Ishikawa (cell line): ENCODE results near the gene TDP1.

Experiments
- CEBPB ChIP-seq: IDR thresholded peaks from 2 replicates; pipeline ENCODE4 v1.6.1; 2012
- CREB1 ChIP-seq: IDR thresholded peaks from 2 replicates; pipeline ENCODE4 v1.6.1; 2012; ENCODE audit warnings: low read depth
- EGR1 ChIP-seq: IDR thresholded peaks from 2 replicates; pipeline ENCODE4 v1.6.1; 2012
- EP300 ChIP-seq: IDR thresholded peaks from 2 replicates; pipeline ENCODE4 v1.6.1; 2012; ENCODE audit warnings: borderline replicate concordance
- FOXM1 ChIP-seq: IDR thresholded peaks from 2 replicates; pipeline ENCODE4 v1.6.1; 2012; ENCODE audit warnings: low read depth, borderline replicate concordance
- NFIC ChIP-seq: IDR thresholded peaks from 2 replicates; pipeline ENCODE4 v1.6.1; 2012
- RAD21 ChIP-seq: IDR thresholded peaks from 2 replicates; pipeline ENCODE4 v1.6.1; 2012; ENCODE audit warnings: low read depth
- TAF1 ChIP-seq: IDR thresholded peaks from 2 replicates; pipeline ENCODE4 v1.6.1; 2012; ENCODE audit warnings: low read depth, mild to moderate bottlenecking
- TCF12 ChIP-seq: IDR thresholded peaks from 2 replicates; pipeline ENCODE4 v1.6.1; 2012; ENCODE audit warnings: low read depth
- TEAD4 ChIP-seq: IDR thresholded peaks from 2 replicates; pipeline ENCODE4 v1.6.1; 2012
- YY1 ChIP-seq: IDR thresholded peaks from 2 replicates; pipeline ENCODE4 v1.6.1; 2012; ENCODE audit warnings: low read depth
- ZBTB7A ChIP-seq: IDR thresholded peaks from 2 replicates; pipeline ENCODE4 v1.6.1; 2012; ENCODE audit warnings: low read depth
- TF ChIP-seq, protein P1 (sequence below): IDR thresholded peaks from 2 replicates; pipeline ENCODE4 v1.6.1; 2012; ENCODE audit warnings: low read depth, mild to moderate bottlenecking
- TF ChIP-seq, protein P2 (sequence below): IDR thresholded peaks from 2 replicates; pipeline ENCODE4 v1.6.1; 2012
- TF ChIP-seq, protein P3 (sequence below): IDR thresholded peaks from 2 replicates; pipeline ENCODE4 v1.6.1; 2012

Gene TDP1

DNA sequence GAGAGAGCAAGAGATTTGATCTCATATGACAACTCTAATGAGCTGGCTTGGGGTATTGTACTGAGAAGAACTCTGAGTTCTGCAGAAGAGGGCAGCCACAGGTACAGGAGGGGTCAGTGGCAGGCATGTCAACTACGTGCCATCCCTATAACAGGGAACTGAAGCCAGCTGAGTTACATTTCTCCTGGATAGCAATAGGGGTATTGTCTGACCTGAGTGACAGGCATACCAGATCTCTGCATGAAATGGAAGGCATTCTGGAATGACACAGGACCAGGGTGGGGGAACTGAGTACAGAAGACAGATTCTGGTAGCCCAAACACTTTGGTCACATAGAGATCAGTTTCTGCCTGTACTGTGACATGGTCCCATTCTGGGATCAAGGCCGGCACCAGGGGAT is 37.0 kb upstream of the TDP1 start:
- TF ChIP-seq, protein P1, sequence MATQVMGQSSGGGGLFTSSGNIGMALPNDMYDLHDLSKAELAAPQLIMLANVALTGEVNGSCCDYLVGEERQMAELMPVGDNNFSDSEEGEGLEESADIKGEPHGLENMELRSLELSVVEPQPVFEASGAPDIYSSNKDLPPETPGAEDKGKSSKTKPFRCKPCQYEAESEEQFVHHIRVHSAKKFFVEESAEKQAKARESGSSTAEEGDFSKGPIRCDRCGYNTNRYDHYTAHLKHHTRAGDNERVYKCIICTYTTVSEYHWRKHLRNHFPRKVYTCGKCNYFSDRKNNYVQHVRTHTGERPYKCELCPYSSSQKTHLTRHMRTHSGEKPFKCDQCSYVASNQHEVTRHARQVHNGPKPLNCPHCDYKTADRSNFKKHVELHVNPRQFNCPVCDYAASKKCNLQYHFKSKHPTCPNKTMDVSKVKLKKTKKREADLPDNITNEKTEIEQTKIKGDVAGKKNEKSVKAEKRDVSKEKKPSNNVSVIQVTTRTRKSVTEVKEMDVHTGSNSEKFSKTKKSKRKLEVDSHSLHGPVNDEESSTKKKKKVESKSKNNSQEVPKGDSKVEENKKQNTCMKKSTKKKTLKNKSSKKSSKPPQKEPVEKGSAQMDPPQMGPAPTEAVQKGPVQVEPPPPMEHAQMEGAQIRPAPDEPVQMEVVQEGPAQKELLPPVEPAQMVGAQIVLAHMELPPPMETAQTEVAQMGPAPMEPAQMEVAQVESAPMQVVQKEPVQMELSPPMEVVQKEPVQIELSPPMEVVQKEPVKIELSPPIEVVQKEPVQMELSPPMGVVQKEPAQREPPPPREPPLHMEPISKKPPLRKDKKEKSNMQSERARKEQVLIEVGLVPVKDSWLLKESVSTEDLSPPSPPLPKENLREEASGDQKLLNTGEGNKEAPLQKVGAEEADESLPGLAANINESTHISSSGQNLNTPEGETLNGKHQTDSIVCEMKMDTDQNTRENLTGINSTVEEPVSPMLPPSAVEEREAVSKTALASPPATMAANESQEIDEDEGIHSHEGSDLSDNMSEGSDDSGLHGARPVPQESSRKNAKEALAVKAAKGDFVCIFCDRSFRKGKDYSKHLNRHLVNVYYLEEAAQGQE = no peak

DNA sequence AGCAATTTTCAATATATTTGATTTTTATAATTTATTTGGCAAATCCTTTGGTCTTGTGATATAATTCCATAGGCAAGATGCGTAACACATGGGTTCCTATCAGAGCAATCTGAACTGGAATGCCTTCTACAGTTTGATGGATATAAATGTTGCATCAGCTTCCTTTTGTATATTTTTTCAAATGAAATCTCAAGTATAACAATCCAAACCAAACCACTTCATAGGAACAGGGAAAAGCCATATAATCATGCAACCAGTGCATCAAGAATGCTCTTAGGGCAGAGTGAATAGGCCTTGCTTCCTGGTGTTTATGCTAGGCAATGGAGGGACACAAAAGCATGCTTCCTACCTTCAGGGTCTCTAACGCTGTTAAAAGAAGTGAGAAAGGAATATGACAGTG is 35.7 kb upstream of the TDP1 start:
- TF ChIP-seq TCF12 (no peak), CREB1 (no peak), FOXM1 (no peak), ZBTB7A (no peak), YY1 (no peak), EP300 (no peak), RAD21 (no peak), CEBPB (no peak), NFIC (no peak), EGR1 (no peak), TAF1 (no peak), TEAD4 (no peak)
- TF ChIP-seq, protein P1 = no peak
- TF ChIP-seq, protein P2, sequence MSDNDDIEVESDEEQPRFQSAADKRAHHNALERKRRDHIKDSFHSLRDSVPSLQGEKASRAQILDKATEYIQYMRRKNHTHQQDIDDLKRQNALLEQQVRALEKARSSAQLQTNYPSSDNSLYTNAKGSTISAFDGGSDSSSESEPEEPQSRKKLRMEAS = no peak
- TF ChIP-seq, protein P3, sequence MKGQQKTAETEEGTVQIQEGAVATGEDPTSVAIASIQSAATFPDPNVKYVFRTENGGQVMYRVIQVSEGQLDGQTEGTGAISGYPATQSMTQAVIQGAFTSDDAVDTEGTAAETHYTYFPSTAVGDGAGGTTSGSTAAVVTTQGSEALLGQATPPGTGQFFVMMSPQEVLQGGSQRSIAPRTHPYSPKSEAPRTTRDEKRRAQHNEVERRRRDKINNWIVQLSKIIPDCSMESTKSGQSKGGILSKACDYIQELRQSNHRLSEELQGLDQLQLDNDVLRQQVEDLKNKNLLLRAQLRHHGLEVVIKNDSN = no peak

DNA sequence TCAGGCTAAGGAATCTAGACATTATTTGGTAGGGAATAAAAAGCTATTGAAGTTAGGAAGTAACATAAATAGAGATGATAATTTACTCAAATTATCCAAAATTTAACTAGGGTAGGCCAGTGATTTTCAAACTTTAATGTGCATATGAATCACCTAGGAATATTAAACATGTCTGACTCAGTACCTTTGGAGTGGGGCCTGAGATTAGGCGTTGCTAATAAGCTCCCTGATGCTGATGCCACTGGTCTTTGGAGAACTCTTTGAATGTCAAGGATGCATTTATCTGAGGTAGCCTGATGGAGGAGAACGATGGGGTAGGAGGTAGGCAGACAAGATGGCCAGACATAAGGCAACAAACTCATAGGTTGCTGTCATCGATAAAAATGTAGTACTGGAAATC is 34.4 kb upstream of the TDP1 start:
- TF ChIP-seq, protein P1 = no peak

DNA sequence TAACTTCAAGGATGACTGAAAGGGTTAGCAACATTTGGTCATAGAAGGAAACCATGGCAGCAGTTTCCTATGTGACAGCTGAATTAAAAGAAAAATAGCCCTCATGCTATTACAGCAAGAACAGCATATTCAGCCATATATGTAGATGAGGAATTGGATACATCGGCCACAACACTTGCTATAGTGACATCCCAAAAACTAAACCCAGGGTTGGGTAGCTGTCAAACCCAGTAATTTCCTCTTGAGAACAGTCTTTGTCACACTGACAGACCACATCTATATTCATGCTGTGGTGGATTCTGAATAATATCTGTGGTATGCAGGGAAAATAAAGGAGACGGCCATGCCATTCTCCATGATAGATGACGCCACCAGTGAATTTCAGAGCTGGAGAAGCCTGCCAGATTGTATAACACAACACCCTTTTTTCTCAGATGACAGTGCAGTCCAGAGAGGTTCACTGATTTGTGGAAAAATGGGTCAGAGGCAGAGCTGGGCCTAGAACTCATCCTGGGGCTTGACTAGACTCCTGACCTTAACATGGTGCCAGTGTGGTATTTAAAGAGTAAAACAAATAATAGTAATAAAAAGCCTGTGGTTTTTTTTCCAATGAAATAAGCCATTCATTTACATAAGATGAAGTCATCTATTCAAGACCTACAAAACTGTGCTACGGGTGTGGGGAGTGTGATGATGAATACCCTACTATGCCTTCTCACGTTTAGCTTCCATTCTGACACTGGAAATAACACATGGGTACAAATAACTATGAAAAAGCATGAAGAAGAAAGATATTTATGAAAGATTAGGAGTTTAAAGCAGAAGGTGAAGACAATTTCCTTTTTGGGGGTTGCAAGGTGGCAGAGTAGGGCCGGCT is 33.5 kb upstream of the TDP1 start:
- TF ChIP-seq NFIC = no peak

DNA sequence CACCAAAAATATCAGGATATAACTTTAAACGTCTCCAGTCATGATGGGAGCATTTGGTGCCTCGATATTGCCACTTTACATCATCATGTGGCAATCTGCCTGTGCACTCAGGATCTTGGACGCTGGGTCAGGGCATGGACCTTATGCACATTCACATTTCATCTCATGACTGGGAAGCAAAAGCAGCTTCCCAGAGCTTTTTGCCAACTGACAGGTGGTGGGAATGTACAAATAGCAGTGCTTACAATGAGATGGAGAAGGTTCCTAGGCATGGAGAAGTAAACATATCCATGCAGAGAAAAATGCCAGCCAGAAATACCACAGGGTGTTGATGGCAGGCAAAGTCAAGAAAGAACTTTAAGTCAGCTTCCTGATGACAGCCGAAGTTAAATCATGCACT is 31.5 kb upstream of the TDP1 start:
- TF ChIP-seq, protein P3 = no peak
- TF ChIP-seq TCF12 (no peak), RAD21 (no peak), TEAD4 (no peak)

DNA sequence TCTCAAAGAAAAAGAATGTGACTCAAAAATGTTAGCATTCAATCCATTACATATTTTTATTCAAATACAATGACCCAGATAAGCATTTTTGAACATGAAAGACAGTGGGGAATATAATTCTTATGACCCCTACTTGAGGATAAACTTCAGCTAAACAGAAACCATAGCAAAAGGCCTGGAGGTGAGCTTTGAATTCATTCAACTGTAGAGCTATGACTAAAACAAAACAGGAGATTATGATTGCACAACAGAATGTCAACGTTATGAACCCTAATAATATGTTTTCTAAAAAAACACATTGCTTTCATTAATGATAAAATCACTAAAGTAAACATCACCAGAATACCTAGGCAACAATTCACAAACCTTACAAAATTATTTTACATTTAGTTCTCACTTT is 29.0 kb upstream of the TDP1 start:
- TF ChIP-seq, protein P2 = no peak
- TF ChIP-seq, protein P1 = no peak
- TF ChIP-seq, protein P3 = no peak
- TF ChIP-seq TAF1 (no peak), TEAD4 (no peak), CEBPB (no peak), YY1 (no peak), RAD21 (no peak), EP300 (no peak), NFIC (no peak)
